Measurements from ENCODE around the gene MBTD1. TPM values are rescaled to one million over a fixed set of nuclear protein-coding genes. Genes with fewer than 3 reads are reported as not detected.

Gene MBTD1
- total RNA-seq, 1 donor from 2014 or later = 20.1 TPM

GRCh38 chr17:51289696-51290111, 29.9 kb upstream of the MBTD1 start:
- Histone ChIP-seq H3K27me3 (no peaks in the 10 kb centered on the region), H3K4me1 (no peaks in the 10 kb centered on the region), H3K4me3 (no peak overlapping the region), H3K9me3 (no peaks in the 10 kb centered on the region), H3K36me3 (peaks cover 3 to 32% of the 10 kb centered on the region in 2 donors), H3K27ac (no peak overlapping the region)
- no peak for TF ChIP-seq CTCF (IDR thresholded peaks at IDR 0.05)
- TF ChIP-seq POLR2AphosphoS5 (IDR thresholded peaks at IDR 0.05; ENCODE audit: insufficient read depth in 1 of 2, low read depth in 1 of 2) = no peak
- no peak for TF ChIP-seq POLR2A (IDR thresholded peaks at IDR 0.05)
- DNase-seq (ENCODE audit: extremely low spot score in 2 of 2) = no peak
- intact Hi-C loops (cut with DNase I) = no loop called here

DNA sequence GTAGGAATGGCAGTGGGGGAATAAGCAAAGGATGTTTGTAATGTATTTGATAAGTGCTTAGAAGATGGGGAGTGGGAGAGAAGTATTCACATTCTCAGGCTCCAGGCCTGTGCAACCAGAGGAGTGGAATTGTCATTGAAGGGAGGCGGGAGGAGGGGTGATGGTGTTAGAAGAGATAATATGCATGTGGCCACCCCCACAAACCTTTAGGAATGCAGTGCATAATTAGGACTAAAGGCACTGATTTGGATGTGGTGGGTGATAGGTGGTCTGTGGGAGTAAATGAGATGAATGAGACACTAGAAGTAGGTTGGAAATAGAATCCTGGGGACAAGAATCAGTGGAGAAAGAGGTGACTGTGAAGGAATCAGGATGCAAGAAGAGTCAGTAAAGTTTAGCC, 27.6 kb upstream of the MBTD1 start:
- Histone ChIP-seq H3K27ac (no peak overlapping the region), H3K9me3 (no peaks in the 10 kb centered on the region), H3K36me3 (peaks cover 3 to 29% of the 10 kb centered on the region in 2 donors), H3K27me3 (no peaks in the 10 kb centered on the region), H3K4me3 (no peak overlapping the region), H3K4me1 (no peaks in the 10 kb centered on the region)
- DNase-seq (ENCODE audit: extremely low spot score in 2 of 2) = no peak
- TF ChIP-seq POLR2AphosphoS5 (IDR thresholded peaks at IDR 0.05; ENCODE audit: insufficient read depth in 1 of 2, low read depth in 1 of 2) (no peak), CTCF (IDR thresholded peaks at IDR 0.05) (no peak), POLR2A (IDR thresholded peaks at IDR 0.05) (no peak)
- intact Hi-C loops (cut with DNase I) = no loop called here

- DNase-seq (ENCODE audit: extremely low spot score in 2 of 2) = no peak
- Histone ChIP-seq H3K36me3 (peaks cover 0 to 61% of the 10 kb centered on the region in 2 donors), H3K27me3 (no peaks in the 10 kb centered on the region), H3K27ac (no peak overlapping the region), H3K4me3 (no peak overlapping the region), H3K9me3 (no peaks in the 10 kb centered on the region), H3K4me1 (no peaks in the 10 kb centered on the region)
- TF ChIP-seq CTCF (IDR thresholded peaks at IDR 0.05) (no peak), POLR2AphosphoS5 (IDR thresholded peaks at IDR 0.05; ENCODE audit: insufficient read depth in 1 of 2, low read depth in 1 of 2) (no peak), POLR2A (IDR thresholded peaks at IDR 0.05) (no peak)
- intact Hi-C loops (cut with DNase I) = no loop called here
These were observed 19.3 kb upstream of the MBTD1 start for GRCh38 chr17:51279183-51279582.

DNA sequence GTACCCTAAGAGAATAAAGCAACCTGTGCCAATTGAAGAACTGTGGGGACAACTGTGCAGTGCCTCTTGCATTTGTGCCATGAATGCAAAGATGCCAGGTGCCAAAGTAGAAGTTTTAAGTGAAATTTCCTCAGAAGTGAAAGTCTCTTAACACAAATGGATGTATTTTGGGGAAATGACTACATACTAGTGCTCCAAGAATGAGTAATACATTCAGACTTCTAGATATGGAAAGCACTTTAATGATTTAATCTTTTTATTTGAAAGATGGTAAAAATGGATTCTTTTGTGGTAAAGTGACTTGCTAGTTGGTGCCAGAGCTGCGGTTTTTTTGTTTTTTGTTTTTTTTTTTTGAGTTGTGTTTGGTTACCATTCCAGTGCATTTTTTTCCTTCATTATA, 15.5 kb upstream of the MBTD1 start:
- no peaks in the 10 kb centered on the region for H3K27me3 ChIP-seq
- intact Hi-C loops (cut with DNase I) = no loop called here
- no peak overlapping the region for H3K27ac ChIP-seq

More for the DNA sequence above, 15.5 kb upstream of the MBTD1 start:
- Histone ChIP-seq H3K4me1 (no peaks in the 10 kb centered on the region), H3K36me3 (peaks cover 0 to 76% of the 10 kb centered on the region in 2 donors), H3K9me3 (no peaks in the 10 kb centered on the region), H3K4me3 (no peak overlapping the region)
- DNase-seq (ENCODE audit: extremely low spot score in 2 of 2) = no peak
- no peak for TF ChIP-seq POLR2AphosphoS5 (IDR thresholded peaks at IDR 0.05; ENCODE audit: insufficient read depth in 1 of 2, low read depth in 1 of 2)
- TF ChIP-seq POLR2A (IDR thresholded peaks at IDR 0.05) = no peak
- TF ChIP-seq CTCF (IDR thresholded peaks at IDR 0.05) = no peak
